Nephron (organoid): ENCODE data around the gene KANSL1.

ENCODE experiments used
- H3K27ac Mint-ChIP-seq, 3 experiments: 2 replicates each; pipeline ENCODE4 v1.8.0; 2020; ENCODE audit warnings: mixed read lengths in 3 of 3, mild to moderate bottlenecking in 2 of 3, moderate library complexity in 1 of 3
- H3K27me3 Mint-ChIP-seq: 2 replicates; pipeline ENCODE4 v1.8.0; 2021; ENCODE audit warnings: low read depth, mild to moderate bottlenecking, moderate library complexity, mixed read lengths
- H3K36me3 Mint-ChIP-seq: 2 replicates; pipeline ENCODE4 v1.8.0; 2020; ENCODE audit warnings: low read depth, mixed read lengths
- H3K4me1 Mint-ChIP-seq: 2 replicates; pipeline ENCODE4 v1.8.0; 2020; ENCODE audit warnings: mixed read lengths
- H3K4me3 Mint-ChIP-seq, 3 experiments: 2 replicates each; pipeline ENCODE4 v1.8.0; 2020; ENCODE audit warnings: mild to moderate bottlenecking in 3 of 3, mixed read lengths in 3 of 3, moderate library complexity in 2 of 3
- H3K9me3 Mint-ChIP-seq: 2 replicates; pipeline ENCODE4 v1.8.0; 2020; ENCODE audit warnings: mixed read lengths
- TF ChIP-seq, protein P1 (sequence below), 3 experiments: fragments of 200-600 bp; sonication (generic); IDR thresholded peaks; one replicate each; pipeline ENCODE4 v1.5.0; 2021; ENCODE audit warnings: antibody characterized with exemption in 3 of 3; ENCODE audit not compliant: unreplicated experiment in 3 of 3

KANSL1 gene

GRCh38 chr17:46121841-46122485, 71.3 kb downstream of the KANSL1 start:
- TF ChIP-seq, protein P1, sequence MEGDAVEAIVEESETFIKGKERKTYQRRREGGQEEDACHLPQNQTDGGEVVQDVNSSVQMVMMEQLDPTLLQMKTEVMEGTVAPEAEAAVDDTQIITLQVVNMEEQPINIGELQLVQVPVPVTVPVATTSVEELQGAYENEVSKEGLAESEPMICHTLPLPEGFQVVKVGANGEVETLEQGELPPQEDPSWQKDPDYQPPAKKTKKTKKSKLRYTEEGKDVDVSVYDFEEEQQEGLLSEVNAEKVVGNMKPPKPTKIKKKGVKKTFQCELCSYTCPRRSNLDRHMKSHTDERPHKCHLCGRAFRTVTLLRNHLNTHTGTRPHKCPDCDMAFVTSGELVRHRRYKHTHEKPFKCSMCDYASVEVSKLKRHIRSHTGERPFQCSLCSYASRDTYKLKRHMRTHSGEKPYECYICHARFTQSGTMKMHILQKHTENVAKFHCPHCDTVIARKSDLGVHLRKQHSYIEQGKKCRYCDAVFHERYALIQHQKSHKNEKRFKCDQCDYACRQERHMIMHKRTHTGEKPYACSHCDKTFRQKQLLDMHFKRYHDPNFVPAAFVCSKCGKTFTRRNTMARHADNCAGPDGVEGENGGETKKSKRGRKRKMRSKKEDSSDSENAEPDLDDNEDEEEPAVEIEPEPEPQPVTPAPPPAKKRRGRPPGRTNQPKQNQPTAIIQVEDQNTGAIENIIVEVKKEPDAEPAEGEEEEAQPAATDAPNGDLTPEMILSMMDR (IDR thresholded peaks at IDR 0.05; ENCODE audit: unreplicated experiment in 3 of 3), result no peak
- Mint-ChIP-seq H3K27me3 (no peaks in the 10 kb centered on the region), H3K27ac (peak overlapping the region in 1 of 3 experiments; percentile 1), H3K36me3 (no peaks in the 10 kb centered on the region), H3K9me3 (no peaks in the 10 kb centered on the region), H3K4me1 (peaks cover 61% of the 10 kb centered on the region), H3K4me3 (no peak overlapping the region)

DNA sequence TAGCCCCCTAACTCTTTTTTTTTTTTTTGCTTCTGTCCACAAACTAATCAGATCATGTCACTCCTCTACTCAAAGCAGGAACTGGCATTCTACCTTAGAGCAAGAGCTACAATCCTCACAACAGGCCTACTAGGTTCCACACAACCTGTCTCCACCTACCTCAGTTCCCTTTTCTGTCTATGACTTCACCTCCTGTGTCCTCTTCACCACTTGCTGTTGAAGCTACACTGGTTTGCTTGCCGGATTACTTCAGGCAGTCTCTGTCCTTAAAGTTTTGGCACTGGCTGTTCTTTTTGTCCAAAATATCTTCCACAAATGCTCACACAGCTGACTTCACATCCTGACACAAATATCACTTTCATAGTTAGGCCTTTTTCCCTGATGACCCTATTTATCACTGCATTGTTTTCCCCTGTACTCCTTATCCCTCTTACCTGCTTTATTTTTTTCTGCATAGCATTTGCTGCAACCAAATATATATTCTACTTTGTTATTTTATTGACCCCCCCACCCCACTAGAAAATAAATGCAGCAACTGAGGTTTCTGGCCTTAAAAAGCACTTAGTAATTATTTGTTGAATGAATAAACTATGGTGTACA, 72.0 kb downstream of the KANSL1 start:
- no peaks in the 10 kb centered on the region for H3K27me3 Mint-ChIP-seq
- no peak overlapping the region for H3K4me3 Mint-ChIP-seq
- no peaks in the 10 kb centered on the region for H3K36me3 Mint-ChIP-seq
- H3K27ac Mint-ChIP-seq, result peak overlapping the region in 2 of 3 experiments; percentile 1 to 11
- TF ChIP-seq, protein P1 (IDR thresholded peaks at IDR 0.05; ENCODE audit: unreplicated experiment in 3 of 3), result no peak
- H3K4me1 Mint-ChIP-seq, result peaks cover 61% of the 10 kb centered on the region
- no peaks in the 10 kb centered on the region for H3K9me3 Mint-ChIP-seq

DNA sequence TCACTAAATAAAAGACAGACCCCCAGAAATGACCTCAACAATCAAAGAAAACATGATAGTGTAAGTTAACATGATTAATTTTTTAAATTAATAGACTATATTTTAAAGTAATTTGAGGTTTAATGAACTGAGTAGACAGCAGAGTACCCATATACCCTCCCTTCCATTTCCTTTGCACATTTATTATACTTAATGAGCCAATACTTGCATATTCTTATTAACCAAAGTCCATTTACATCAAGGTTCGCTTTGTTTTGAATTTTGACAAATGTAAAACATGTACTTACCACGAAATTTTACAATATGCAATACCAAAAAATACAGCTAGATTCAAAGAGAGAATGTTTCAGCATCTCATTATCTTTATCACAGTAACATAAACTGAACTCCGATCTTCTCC, 72.7 kb downstream of the KANSL1 start:
- peak overlapping the region in 1 of 3 experiments; percentile 1 for H3K27ac Mint-ChIP-seq
- H3K9me3 Mint-ChIP-seq, result no peaks in the 10 kb centered on the region
- no peaks in the 10 kb centered on the region for H3K27me3 Mint-ChIP-seq
- H3K36me3 Mint-ChIP-seq, result no peaks in the 10 kb centered on the region
- no peak overlapping the region for H3K4me3 Mint-ChIP-seq
- H3K4me1 Mint-ChIP-seq, result peaks cover 65% of the 10 kb centered on the region
- TF ChIP-seq, protein P1 (IDR thresholded peaks at IDR 0.05; ENCODE audit: unreplicated experiment in 3 of 3), result no peak

DNA sequence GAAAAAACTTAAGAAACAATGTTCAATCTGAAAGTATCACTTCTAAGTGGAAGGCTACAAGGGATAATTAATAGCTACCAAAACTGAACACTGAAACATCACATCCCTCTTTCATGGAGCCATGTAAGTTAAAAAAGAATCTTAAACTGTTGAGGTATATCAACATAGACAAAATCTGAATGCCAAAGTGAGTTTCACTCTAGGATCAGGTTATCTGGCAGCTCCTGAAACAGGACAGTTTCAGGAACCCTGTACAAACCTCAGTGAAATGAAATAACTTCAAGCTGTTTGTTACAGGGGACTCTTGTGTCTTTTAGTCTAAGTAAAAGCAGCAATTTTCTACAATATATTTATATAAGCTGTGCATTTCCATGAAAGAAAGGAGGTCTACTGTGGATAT, 73.2 kb downstream of the KANSL1 start:
- TF ChIP-seq, protein P1 (IDR thresholded peaks at IDR 0.05; ENCODE audit: unreplicated experiment in 3 of 3), result no peak
- Mint-ChIP-seq H3K4me1 (peaks cover 70% of the 10 kb centered on the region), H3K27ac (peak overlapping the region in 1 of 3 experiments; percentile 0), H3K27me3 (no peaks in the 10 kb centered on the region), H3K4me3 (no peak overlapping the region), H3K36me3 (no peaks in the 10 kb centered on the region), H3K9me3 (no peaks in the 10 kb centered on the region)

- TF ChIP-seq, protein P1 (IDR thresholded peaks at IDR 0.05; ENCODE audit: unreplicated experiment in 3 of 3), result no peak
- H3K27ac Mint-ChIP-seq, result no peak overlapping the region
- no peaks in the 10 kb centered on the region for H3K36me3 Mint-ChIP-seq
- no peaks in the 10 kb centered on the region for H3K27me3 Mint-ChIP-seq
- no peaks in the 10 kb centered on the region for H3K9me3 Mint-ChIP-seq
- H3K4me3 Mint-ChIP-seq, result no peak overlapping the region
- H3K4me1 Mint-ChIP-seq, result peaks cover 74% of the 10 kb centered on the region
Measured at GRCh38 chr17:46118964-46119363, 74.3 kb downstream of the KANSL1 start.
